Glutamatergic neuron (in vitro differentiated cells): ENCODE data around the gene EREG. TPM values are rescaled to one million over a fixed set of nuclear protein-coding genes. Genes with fewer than 3 reads are reported as not detected.
"Not testable (repeated sequence)": the region's sequence is repeated elsewhere in the genome, so short reads cannot be mapped to it uniquely, and the experiment has no call there.

Source experiments
- DNase-seq: peaks from one replicate; pipeline ENCODE4 v3.0.0; 2022
- H3K27ac Mint-ChIP-seq: one replicate; pipeline ENCODE4 v1.8.0; 2020; ENCODE audit warnings: mild to moderate bottlenecking, mixed read lengths, inconsistent platforms; ENCODE audit not compliant: unreplicated experiment
- H3K27me3 Mint-ChIP-seq: one replicate; pipeline ENCODE4 v1.8.0; 2020; ENCODE audit warnings: mild to moderate bottlenecking, moderate library complexity, mixed read lengths, inconsistent platforms; ENCODE audit not compliant: unreplicated experiment
- H3K36me3 Mint-ChIP-seq: one replicate; pipeline ENCODE4 v1.8.0; 2020; ENCODE audit warnings: mild to moderate bottlenecking, mixed read lengths, inconsistent platforms; ENCODE audit not compliant: unreplicated experiment
- H3K4me1 Mint-ChIP-seq: one replicate; pipeline ENCODE4 v1.8.0; 2020; ENCODE audit warnings: mild to moderate bottlenecking, low read depth, mixed read lengths, inconsistent platforms; ENCODE audit not compliant: unreplicated experiment
- H3K4me3 Mint-ChIP-seq: one replicate; pipeline ENCODE4 v1.8.0; 2020; ENCODE audit warnings: mild to moderate bottlenecking, mixed read lengths, inconsistent platforms; ENCODE audit not compliant: unreplicated experiment
- H3K9me3 Mint-ChIP-seq: one replicate; pipeline ENCODE4 v1.8.0; 2020; ENCODE audit warnings: mild to moderate bottlenecking, moderate library complexity, mixed read lengths, inconsistent platforms; ENCODE audit not compliant: unreplicated experiment
- CTCF ChIP-seq: fragments of 200-600 bp; sonication (generic); IDR thresholded peaks from one replicate; pipeline ENCODE4 v1.5.0; 2021; ENCODE audit not compliant: partially characterized antibody, unreplicated experiment
- total RNA-seq: library from RNA; stranded (reverse); fragmentation: NEBNext Ultra II Directional; extraction: Animal tissue kit (Norgen Biotek cat#: 25700); gene quantifications from one replicate; pipeline ENCODE4 v1.2.1, GENCODE V29; 2021; ENCODE audit not compliant: unreplicated experiment

The EREG gene
- total RNA-seq, 1 donor from 2014 or later: not detected

GRCh38 chr4:74397748-74398426 is 32.9 kb downstream of the EREG start:
- Mint-ChIP-seq H3K9me3 (no peaks in the 10 kb centered on the region), H3K27ac (no peak overlapping the region), H3K4me3 (no peak overlapping the region), H3K27me3 (peaks cover 5% of the 10 kb centered on the region), H3K4me1 (no peaks in the 10 kb centered on the region), H3K36me3 (no peaks in the 10 kb centered on the region)
- DNase-seq: no peak
- TF ChIP-seq CTCF: no peak

GRCh38 chr4:74398894-74399589 is 34.1 kb downstream of the EREG start:
- not testable (repeated sequence) for H3K4me3 Mint-ChIP-seq, H3K9me3 Mint-ChIP-seq, H3K4me1 Mint-ChIP-seq, H3K27me3 Mint-ChIP-seq, H3K36me3 Mint-ChIP-seq, DNase-seq, H3K27ac Mint-ChIP-seq

GRCh38 chr4:74400395-74400794 is 35.5 kb downstream of the EREG start:
- no peak for TF ChIP-seq CTCF
- H3K36me3 Mint-ChIP-seq: no peaks in the 10 kb centered on the region
- DNase-seq: no peak
- H3K27ac Mint-ChIP-seq: no peak overlapping the region
- peaks cover 3% of the 10 kb centered on the region for H3K27me3 Mint-ChIP-seq
- H3K4me1 Mint-ChIP-seq: no peaks in the 10 kb centered on the region
- H3K4me3 Mint-ChIP-seq: no peak overlapping the region
- no peaks in the 10 kb centered on the region for H3K9me3 Mint-ChIP-seq

- no peaks in the 10 kb centered on the region for H3K36me3 Mint-ChIP-seq
- TF ChIP-seq CTCF: no peak
- H3K4me1 Mint-ChIP-seq: no peaks in the 10 kb centered on the region
- no peak overlapping the region for H3K27ac Mint-ChIP-seq
- no peak overlapping the region for H3K4me3 Mint-ChIP-seq
- no peaks in the 10 kb centered on the region for H3K9me3 Mint-ChIP-seq
- H3K27me3 Mint-ChIP-seq: peaks cover 3% of the 10 kb centered on the region
- DNase-seq: no peak
Observed at GRCh38 chr4:74402692-74403456, 37.9 kb downstream of the EREG start.

- no peak for TF ChIP-seq CTCF
- no peaks in the 10 kb centered on the region for H3K27me3 Mint-ChIP-seq
- no peaks in the 10 kb centered on the region for H3K4me1 Mint-ChIP-seq
- H3K27ac Mint-ChIP-seq: no peak overlapping the region
- no peak for DNase-seq
- no peak overlapping the region for H3K4me3 Mint-ChIP-seq
- no peaks in the 10 kb centered on the region for H3K9me3 Mint-ChIP-seq
- no peaks in the 10 kb centered on the region for H3K36me3 Mint-ChIP-seq
Observed at GRCh38 chr4:74407891-74408290, 42.9 kb downstream of the EREG start.
